ENCODE results near the gene CLEC18B.
A peak's percentile ranks its signal among the peaks of the same experiment; 100 is the strongest.

The CLEC18B gene

DNA sequence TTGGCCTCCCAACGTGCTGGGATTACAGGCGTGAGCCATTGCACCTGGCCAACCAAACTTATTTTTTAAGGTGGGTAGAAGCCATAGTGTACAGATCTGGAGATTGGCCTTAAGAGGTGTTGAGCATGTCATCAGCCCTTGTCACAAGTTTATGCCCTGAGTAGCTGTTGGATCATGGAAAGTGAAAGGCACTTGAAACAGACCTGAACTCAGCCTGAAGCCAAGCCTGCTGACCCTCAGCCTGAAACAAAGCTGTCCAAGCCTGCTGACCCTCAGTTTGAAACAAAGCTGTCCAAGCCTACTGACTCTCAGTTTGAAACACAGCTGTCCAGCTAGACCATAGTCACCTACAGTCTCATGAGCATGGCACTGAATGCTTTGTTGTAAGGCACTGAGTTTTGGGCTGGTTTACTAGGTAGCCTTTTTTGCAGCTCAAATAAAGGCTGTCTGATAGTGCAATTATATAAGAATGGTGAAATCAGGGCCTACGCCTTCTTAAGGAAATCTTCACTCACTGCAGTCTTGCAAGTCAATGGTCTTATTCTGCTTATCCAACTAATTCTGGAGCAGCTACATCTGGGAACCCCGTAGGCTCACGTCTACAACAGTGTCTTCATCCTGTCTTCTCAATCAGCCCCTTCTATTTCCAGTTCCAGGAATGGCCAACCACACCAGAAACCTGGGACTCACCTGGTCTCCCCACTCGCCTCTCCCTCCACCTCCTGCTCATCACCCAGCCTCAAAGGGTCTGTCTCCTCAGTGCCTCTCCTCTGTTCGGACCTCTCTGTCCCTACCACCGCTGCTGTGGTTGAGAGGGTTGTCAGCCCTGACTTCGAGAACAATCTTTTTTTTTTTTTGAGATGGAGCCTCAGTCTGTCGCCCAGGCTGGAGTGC, 48.1 kb downstream of the CLEC18B start:
- TF ChIP-seq, protein P1, sequence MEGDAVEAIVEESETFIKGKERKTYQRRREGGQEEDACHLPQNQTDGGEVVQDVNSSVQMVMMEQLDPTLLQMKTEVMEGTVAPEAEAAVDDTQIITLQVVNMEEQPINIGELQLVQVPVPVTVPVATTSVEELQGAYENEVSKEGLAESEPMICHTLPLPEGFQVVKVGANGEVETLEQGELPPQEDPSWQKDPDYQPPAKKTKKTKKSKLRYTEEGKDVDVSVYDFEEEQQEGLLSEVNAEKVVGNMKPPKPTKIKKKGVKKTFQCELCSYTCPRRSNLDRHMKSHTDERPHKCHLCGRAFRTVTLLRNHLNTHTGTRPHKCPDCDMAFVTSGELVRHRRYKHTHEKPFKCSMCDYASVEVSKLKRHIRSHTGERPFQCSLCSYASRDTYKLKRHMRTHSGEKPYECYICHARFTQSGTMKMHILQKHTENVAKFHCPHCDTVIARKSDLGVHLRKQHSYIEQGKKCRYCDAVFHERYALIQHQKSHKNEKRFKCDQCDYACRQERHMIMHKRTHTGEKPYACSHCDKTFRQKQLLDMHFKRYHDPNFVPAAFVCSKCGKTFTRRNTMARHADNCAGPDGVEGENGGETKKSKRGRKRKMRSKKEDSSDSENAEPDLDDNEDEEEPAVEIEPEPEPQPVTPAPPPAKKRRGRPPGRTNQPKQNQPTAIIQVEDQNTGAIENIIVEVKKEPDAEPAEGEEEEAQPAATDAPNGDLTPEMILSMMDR (IDR thresholded peaks at IDR 0.05; ENCODE audit: extremely low read depth, missing control alignments), result no peak
- peak; percentile 14 for DNase-seq (ENCODE audit: low spot score)

DNA sequence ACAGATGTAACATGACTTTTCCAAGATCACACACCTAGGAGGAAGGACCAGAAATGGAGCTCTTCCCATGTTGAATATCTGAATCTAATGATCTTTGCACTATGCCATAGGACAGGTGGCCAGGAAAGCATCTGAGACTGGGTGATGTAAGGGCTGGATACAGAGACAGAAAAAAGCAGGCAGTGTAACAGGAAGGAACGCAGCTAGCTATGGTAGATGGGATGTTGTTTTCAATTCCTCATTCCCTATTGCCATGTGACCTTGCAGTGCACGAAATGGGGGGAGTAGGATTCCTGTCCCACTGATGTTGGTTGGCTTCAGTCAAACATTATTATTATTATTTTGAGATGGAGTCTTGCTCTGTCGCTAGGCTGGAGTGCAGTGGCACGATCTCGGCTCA, 48.9 kb downstream of the CLEC18B start:
- peak; percentile 11 for DNase-seq (ENCODE audit: low spot score)

GRCh38 chr16:74370338-74371135, 50.7 kb downstream of the CLEC18B start:
- peak; percentile 1 for DNase-seq (ENCODE audit: low spot score)

More for the DNA sequence above, 48.9 kb downstream of the CLEC18B start:
- TF ChIP-seq, protein P1 (IDR thresholded peaks at IDR 0.05; ENCODE audit: extremely low read depth, missing control alignments), result no peak

DNA sequence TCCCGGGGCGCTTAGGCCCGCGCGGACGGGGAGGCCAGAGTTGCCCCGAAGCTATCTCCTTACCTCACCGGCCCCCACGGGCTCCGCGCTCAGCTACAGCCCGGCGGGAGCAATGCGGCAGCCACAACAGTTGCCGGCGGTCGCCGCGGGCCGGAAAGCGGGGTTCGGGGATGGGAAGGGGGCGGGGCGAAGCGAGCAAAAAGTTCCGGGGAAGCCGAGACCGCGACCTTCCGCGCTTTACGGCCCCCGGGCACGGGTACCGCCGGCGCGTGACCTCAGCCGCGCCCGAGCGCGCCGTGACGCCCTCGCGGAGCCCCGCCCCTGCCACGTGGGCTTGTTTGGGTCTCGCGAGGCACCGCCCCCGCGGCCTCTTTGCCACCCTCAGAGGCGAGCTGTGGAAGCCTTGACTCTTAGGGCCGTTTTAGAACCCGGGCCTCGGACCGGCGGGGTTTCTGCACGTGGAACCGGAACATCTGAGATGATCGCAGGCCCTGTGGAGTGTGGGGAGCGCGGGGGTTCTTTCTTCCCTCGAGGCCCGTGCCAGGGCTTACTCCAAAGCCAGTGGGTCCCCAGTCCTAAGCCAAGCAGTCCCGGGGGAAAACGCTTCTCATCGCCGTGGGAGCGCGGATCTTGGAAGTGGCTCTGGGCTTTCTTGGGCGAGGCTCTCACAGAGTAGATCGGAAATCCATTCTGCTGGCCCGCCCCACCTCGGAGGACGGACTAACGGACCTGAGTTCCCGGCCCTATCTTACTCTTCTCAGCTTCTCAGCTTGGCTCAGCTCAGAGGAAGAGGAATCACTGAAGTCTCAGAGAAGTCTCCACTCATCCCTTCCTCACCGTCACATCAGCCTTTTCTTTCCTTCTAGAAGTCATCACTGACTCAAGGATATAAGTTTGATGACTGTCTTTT, 53.0 kb downstream of the CLEC18B start:
- DNase-seq (ENCODE audit: low spot score), result peak; percentile 95

DNA sequence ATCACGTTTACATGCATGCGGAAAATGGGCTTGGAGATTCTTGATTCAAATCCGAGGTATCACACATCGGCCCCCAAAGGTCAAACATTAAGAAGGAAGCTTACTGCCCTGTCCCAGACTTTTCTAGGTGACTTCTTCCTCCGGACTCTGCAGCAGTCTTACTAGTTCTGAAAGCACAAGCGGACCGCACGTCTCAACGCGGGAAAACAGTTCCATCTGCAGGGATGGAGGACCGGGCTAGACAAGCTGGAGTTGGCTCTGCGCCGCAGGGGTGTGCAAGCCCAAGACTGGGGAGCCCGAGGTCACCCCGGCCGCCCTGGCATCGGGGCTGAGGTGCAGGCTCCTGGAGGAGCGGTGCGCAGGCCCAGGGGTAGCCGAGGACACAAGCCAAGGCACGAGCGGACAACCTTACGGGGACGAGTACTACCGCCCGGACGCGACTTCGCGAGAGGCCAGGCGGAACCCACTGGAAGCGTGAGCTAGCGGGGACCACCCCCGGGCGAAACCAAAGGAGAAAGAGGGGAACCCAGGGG, 53.7 kb downstream of the CLEC18B start:
- peak; percentile 28 for DNase-seq (ENCODE audit: low spot score)

DNA sequence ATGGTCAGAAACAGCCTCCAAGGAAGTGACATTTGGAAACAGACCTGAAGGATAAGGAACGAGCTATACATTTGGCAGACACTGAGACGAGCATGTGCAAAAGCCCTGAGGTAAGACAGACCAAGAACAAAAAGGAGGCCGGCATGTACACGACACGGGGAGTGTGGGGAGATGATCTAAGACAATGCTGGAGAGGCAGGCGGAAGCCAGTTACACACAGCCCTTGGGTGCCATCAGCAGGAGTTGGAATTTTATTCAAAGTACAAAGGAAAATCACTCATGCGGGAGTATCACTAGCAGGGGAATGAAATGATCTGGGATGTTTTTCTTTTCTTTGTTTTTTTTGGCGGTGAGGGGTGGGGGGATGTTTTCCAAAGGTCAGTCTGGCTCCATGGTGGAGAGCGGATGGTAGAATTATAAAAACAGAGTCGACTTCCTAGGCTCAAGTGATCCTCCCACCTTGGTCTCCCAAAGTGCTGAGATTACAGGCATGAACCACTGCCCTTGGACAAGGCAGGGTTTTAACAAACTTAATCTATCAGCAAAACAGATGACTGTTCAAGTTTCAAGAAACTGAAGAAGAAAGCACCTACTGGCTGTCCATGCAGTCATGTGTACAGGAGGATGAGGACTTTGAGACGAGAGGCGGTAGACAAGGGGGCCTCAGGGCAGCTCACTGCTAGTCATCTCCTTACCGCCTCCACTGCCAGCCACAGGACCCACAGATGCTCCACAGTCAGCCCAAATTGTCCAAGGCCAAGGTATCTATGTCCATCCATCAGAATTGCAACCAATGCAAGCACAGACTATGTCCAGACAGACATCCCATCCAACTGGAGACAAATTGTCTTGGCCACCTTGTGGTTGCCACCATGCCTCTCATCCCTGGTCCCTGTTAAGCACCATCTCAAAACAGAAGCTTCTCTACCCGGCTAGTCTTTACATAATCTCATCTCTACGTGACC, 59.4 kb downstream of the CLEC18B start:
- DNase-seq (ENCODE audit: low spot score), result peak; percentile 0
